Rectal smooth muscle tissue (tissue), 1 donor: ENCODE measurements around the gene CISTR.

ENCODE experiments used
- H3K27ac ChIP-seq: one replicate; pipeline ENCODE4 v1.7.0; 2013; ENCODE audit warnings: low read depth, low read length, inconsistent platforms
- H3K27me3 ChIP-seq: one replicate; pipeline ENCODE4 v1.7.0; 2013; ENCODE audit warnings: low read length; ENCODE audit not compliant: control insufficient read depth, insufficient read depth
- H3K36me3 ChIP-seq: one replicate; pipeline ENCODE4 v1.7.0; 2013; ENCODE audit warnings: low read length; ENCODE audit not compliant: control insufficient read depth, insufficient read depth
- H3K4me1 ChIP-seq: one replicate; pipeline ENCODE4 v1.7.0; 2013; ENCODE audit warnings: low read length; ENCODE audit not compliant: control insufficient read depth, insufficient read depth
- H3K4me3 ChIP-seq: one replicate; pipeline ENCODE4 v1.7.0; 2013; ENCODE audit warnings: low read length
- H3K9ac ChIP-seq: one replicate; pipeline ENCODE4 v1.7.0; 2013; ENCODE audit warnings: low read length

The CISTR gene

GRCh38 chr12:53751336-53752191, at the start of gene CISTR:
Gene CISTR (minus strand): TSS chr12:53751979.
- Histone ChIP-seq H3K27ac (no peak within 1 kb of the TSS), H3K4me1 (peaks cover 9% of the 10 kb centered on the region), H3K9ac (peak within 1 kb of the TSS; percentile 42), H3K27me3 (peaks cover 17% of the 10 kb centered on the region), H3K36me3 (no peaks in the 10 kb centered on the region), H3K4me3 (peak within 1 kb of the TSS; percentile 70)

GRCh38 chr12:53798575-53798974, 46.8 kb upstream of the CISTR start:
- H3K27ac ChIP-seq = no peak overlapping the region
- H3K27me3 ChIP-seq = peaks cover 4% of the 10 kb centered on the region
- no peak overlapping the region for H3K9ac ChIP-seq
- no peaks in the 10 kb centered on the region for H3K4me1 ChIP-seq
- H3K36me3 ChIP-seq = no peaks in the 10 kb centered on the region
- no peak overlapping the region for H3K4me3 ChIP-seq

GRCh38 chr12:53795927-53796326, 44.1 kb upstream of the CISTR start:
- Histone ChIP-seq H3K4me1 (no peaks in the 10 kb centered on the region), H3K36me3 (no peaks in the 10 kb centered on the region), H3K9ac (no peak overlapping the region), H3K27ac (no peak overlapping the region), H3K4me3 (no peak overlapping the region), H3K27me3 (peaks cover 2% of the 10 kb centered on the region)

GRCh38 chr12:53793221-53793620, 41.4 kb upstream of the CISTR start:
- Histone ChIP-seq H3K27ac (no peak overlapping the region), H3K27me3 (peaks cover 2% of the 10 kb centered on the region), H3K9ac (no peak overlapping the region), H3K4me3 (no peak overlapping the region), H3K4me1 (no peaks in the 10 kb centered on the region), H3K36me3 (no peaks in the 10 kb centered on the region)

GRCh38 chr12:53791735-53792326, 40.1 kb upstream of the CISTR start:
- no peaks in the 10 kb centered on the region for H3K27me3 ChIP-seq
- no peak overlapping the region for H3K27ac ChIP-seq
- H3K36me3 ChIP-seq = no peaks in the 10 kb centered on the region
- H3K4me1 ChIP-seq = no peaks in the 10 kb centered on the region
- no peak overlapping the region for H3K9ac ChIP-seq
- H3K4me3 ChIP-seq = no peak overlapping the region

GRCh38 chr12:53789570-53789969, 37.8 kb upstream of the CISTR start:
- no peaks in the 10 kb centered on the region for H3K27me3 ChIP-seq
- H3K27ac ChIP-seq = no peak overlapping the region
- H3K4me3 ChIP-seq = no peak overlapping the region
- no peak overlapping the region for H3K9ac ChIP-seq
- H3K36me3 ChIP-seq = no peaks in the 10 kb centered on the region
- no peaks in the 10 kb centered on the region for H3K4me1 ChIP-seq

DNA sequence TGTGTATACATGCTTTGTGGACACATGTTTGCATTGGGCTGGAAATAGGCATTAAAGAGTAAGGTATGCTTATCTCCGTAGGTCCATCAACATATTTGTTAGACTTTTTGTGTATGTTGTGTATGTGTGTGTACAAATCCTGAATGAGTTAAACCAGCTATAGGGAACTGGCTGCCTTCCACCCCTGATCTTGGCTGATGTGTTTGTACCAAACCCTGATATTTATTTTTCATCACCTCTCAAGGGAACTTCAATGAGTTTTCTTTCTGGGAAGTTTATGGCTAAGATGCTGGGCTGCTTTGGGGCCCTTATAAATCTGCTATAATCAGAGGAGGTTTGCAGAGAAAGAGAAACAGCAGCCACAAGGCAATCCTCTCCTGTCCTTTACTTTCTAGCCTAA, 37.1 kb upstream of the CISTR start:
- Histone ChIP-seq H3K27ac (no peak overlapping the region), H3K9ac (no peak overlapping the region), H3K4me3 (no peak overlapping the region), H3K27me3 (no peaks in the 10 kb centered on the region), H3K36me3 (no peaks in the 10 kb centered on the region), H3K4me1 (no peaks in the 10 kb centered on the region)

GRCh38 chr12:53786411-53786810, 34.6 kb upstream of the CISTR start:
- Histone ChIP-seq H3K4me3 (no peak overlapping the region), H3K27ac (no peak overlapping the region), H3K9ac (no peak overlapping the region), H3K36me3 (no peaks in the 10 kb centered on the region), H3K27me3 (no peaks in the 10 kb centered on the region), H3K4me1 (no peaks in the 10 kb centered on the region)

- Histone ChIP-seq H3K4me3 (no peak overlapping the region), H3K27ac (no peak overlapping the region), H3K27me3 (peaks cover 2% of the 10 kb centered on the region), H3K4me1 (no peaks in the 10 kb centered on the region), H3K36me3 (no peaks in the 10 kb centered on the region), H3K9ac (no peak overlapping the region)
Observed at GRCh38 chr12:53785161-53785560, 33.4 kb upstream of the CISTR start.

- H3K27ac ChIP-seq = no peak overlapping the region
- H3K9ac ChIP-seq = no peak overlapping the region
- H3K4me3 ChIP-seq = no peak overlapping the region
- H3K4me1 ChIP-seq = no peaks in the 10 kb centered on the region
- peaks cover 2% of the 10 kb centered on the region for H3K27me3 ChIP-seq
- H3K36me3 ChIP-seq = no peaks in the 10 kb centered on the region
Observed at GRCh38 chr12:53782093-53782703, 30.4 kb upstream of the CISTR start.

GRCh38 chr12:53781228-53781801, 29.5 kb upstream of the CISTR start:
- Histone ChIP-seq H3K4me1 (no peaks in the 10 kb centered on the region), H3K36me3 (no peaks in the 10 kb centered on the region), H3K27ac (no peak overlapping the region), H3K9ac (no peak overlapping the region), H3K27me3 (peaks cover 2% of the 10 kb centered on the region), H3K4me3 (no peak overlapping the region)

GRCh38 chr12:53780323-53780722, 28.5 kb upstream of the CISTR start:
- H3K4me1 ChIP-seq = no peaks in the 10 kb centered on the region
- H3K27me3 ChIP-seq = peaks cover 2% of the 10 kb centered on the region
- no peak overlapping the region for H3K4me3 ChIP-seq
- H3K27ac ChIP-seq = no peak overlapping the region
- no peaks in the 10 kb centered on the region for H3K36me3 ChIP-seq
- H3K9ac ChIP-seq = no peak overlapping the region
